Body of pancreas (tissue), 4 donors: ENCODE measurements around the gene TAGAP. TPM values are rescaled to one million over a fixed set of nuclear protein-coding genes. Genes with fewer than 3 reads are reported as not detected.
"Not testable (repeated sequence)": the region's sequence is repeated elsewhere in the genome, so short reads cannot be mapped to it uniquely, and the experiment has no call there.

Experiments used
- ATAC-seq: fragments of 150-250 bp; one replicate; pipeline ENCODE4 v1.9.1; 2016
- DNase-seq, 4 donors: peaks; one replicate each; pipeline ENCODE4 v3.0.0-alpha.2; 2019
- H3K27ac ChIP-seq, 4 donors: fragments of 200-600 bp; sonication (generic); 1 replicate in 3 of 4; 2 replicates in 1 of 4; pipeline versions ENCODE4 v1.5.1 to v1.6.1; 2016 to 2019; ENCODE audit warnings: mild to moderate bottlenecking in 1 of 4, mixed read lengths in 1 of 4, moderate library complexity in 1 of 4
- H3K27me3 ChIP-seq, 2 donors: fragments of 200-600 bp; sonication (generic); one replicate each; pipeline ENCODE4 v1.6.0; 2016; ENCODE audit warnings: mild to moderate bottlenecking in 1 of 2
- H3K36me3 ChIP-seq, 2 donors: fragments of 200-600 bp; sonication (generic); replicated peaks in 1 of 2; 2 replicates each; pipeline ENCODE4 v1.5.1; 2016; ENCODE audit warnings: low read depth in 2 of 2; ENCODE audit not compliant: insufficient read depth in 1 of 2
- H3K4me1 ChIP-seq: fragments of 200-600 bp; sonication (generic); one replicate; pipeline ENCODE4 v1.6.0; 2016
- H3K4me3 ChIP-seq, 2 donors: fragments of 200-600 bp; sonication (generic); 1 replicate in 1 of 2; 2 replicates in 1 of 2; pipeline ENCODE4 v1.5.1; 2016 to 2019
- H3K9me3 ChIP-seq, 3 donors: fragments of 200-600 bp; sonication (generic); 1 replicate in 2 of 3; 2 replicates in 1 of 3; pipeline ENCODE4 v1.5.1; 2016
- CTCF ChIP-seq, 7 experiments: fragments of 450-650 bp in 4 of 7; fragments of 200-600 bp in 3 of 7; sonication (generic) in 3 of 7; IDR thresholded peaks; one replicate each; pipeline ENCODE4 v1.5.1; 2016 to 2019; ENCODE audit warnings: antibody characterized with exemption in 7 of 7
- POLR2A ChIP-seq, 3 donors: fragments of 450-650 bp; IDR thresholded peaks; one replicate each; pipeline ENCODE4 v1.6.1; 2016; ENCODE audit warnings: antibody characterized with exemption in 3 of 3, mild to moderate bottlenecking in 2 of 3
- WGBS, 2 donors: methylation state at CpG; one replicate each; pipeline ENCODE4 v1.1.5; 2017; 5-methylcytosine and 5-hydroxymethylcytosine counted together
- intact Hi-C: fragments of 100-400 bp; cut with DNase I; formaldehyde crosslinking; loops from one replicate; pipeline ENCODE4 v1.15.1; 2023
- total RNA-seq, 2 donors: library from RNA; depleted of rRNA; stranded (reverse); fragments of >200 nt; gene quantifications; one replicate each; pipeline ENCODE4 v1.1.0, GENCODE V29; 2016

TAGAP gene
- total RNA-seq, 2 donors from 2014 or later: 0.99 to 2.3 TPM

GRCh38 chr6:159035891-159036290 lies 8.9 kb downstream of the TAGAP start:
- Histone ChIP-seq H3K9me3 (no peaks in the 10 kb centered on the region), H3K4me1 (no peaks in the 10 kb centered on the region), H3K27ac (no peak overlapping the region), H3K36me3 (no peaks in the 10 kb centered on the region), H3K4me3 (no peak overlapping the region), H3K27me3 (no peaks in the 10 kb centered on the region)
- ATAC-seq (no peak), DNase-seq (no peak)
- TF ChIP-seq CTCF (IDR thresholded peaks at IDR 0.05) (no peak), POLR2A (IDR thresholded peaks at IDR 0.05) (no peak)
- intact Hi-C loops: no loop called here
- WGBS, 2 donors: 84 to 86% methylated on average over 12 to 14 of the region's 17 CpGs

- intact Hi-C loops: no loop called here
- no peak for ATAC-seq
- WGBS, 2 donors: 84 to 85% methylated on average over 11 of the region's 11 CpGs
- Histone ChIP-seq H3K36me3 (no peaks in the 10 kb centered on the region), H3K27ac (no peak overlapping the region), H3K4me3 (no peak overlapping the region), H3K4me1 (no peaks in the 10 kb centered on the region), H3K9me3 (no peaks in the 10 kb centered on the region), H3K27me3 (no peaks in the 10 kb centered on the region)
- DNase-seq: no peak
- TF ChIP-seq CTCF (IDR thresholded peaks at IDR 0.05): no peak
- TF ChIP-seq POLR2A (IDR thresholded peaks at IDR 0.05): no peak
These were observed 11.4 kb downstream of the TAGAP start for GRCh38 chr6:159033160-159034049.

- H3K27me3 ChIP-seq: no peaks in the 10 kb centered on the region
- TF ChIP-seq POLR2A (IDR thresholded peaks at IDR 0.05) (no peak), CTCF (IDR thresholded peaks at IDR 0.05) (no peak)
- intact Hi-C loops: no loop called here
- H3K36me3 ChIP-seq: no peaks in the 10 kb centered on the region
- no peak overlapping the region for H3K27ac ChIP-seq
- WGBS, 2 donors: 63 to 66% methylated on average over 5 of the region's 5 CpGs
- H3K4me3 ChIP-seq: no peak overlapping the region
- DNase-seq (no peak), ATAC-seq (no peak)
- no peaks in the 10 kb centered on the region for H3K9me3 ChIP-seq
- no peaks in the 10 kb centered on the region for H3K4me1 ChIP-seq
These were observed 12.9 kb downstream of the TAGAP start for GRCh38 chr6:159031846-159032245.

- 83 to 87% methylated on average over 2 of the region's 2 CpGs for WGBS, 2 donors
- no peak for TF ChIP-seq CTCF (IDR thresholded peaks at IDR 0.05)
- TF ChIP-seq POLR2A (IDR thresholded peaks at IDR 0.05): no peak
- DNase-seq: no peak
These were observed 14.6 kb downstream of the TAGAP start for GRCh38 chr6:159030168-159030567.

GRCh38 chr6:159025224-159025623 lies 19.6 kb downstream of the TAGAP start:
- intact Hi-C loops, H3K4me1 ChIP-seq, H3K27me3 ChIP-seq, ATAC-seq, H3K9me3 ChIP-seq, H3K36me3 ChIP-seq, H3K4me3 ChIP-seq, DNase-seq, H3K27ac ChIP-seq: not testable (repeated sequence)
- 44 to 92% methylated on average over 1 of the region's 1 CpG for WGBS, 2 donors

More at GRCh38 chr6:159030168-159030567, 14.6 kb downstream of the TAGAP start:
- no peaks in the 10 kb centered on the region for H3K36me3 ChIP-seq
- H3K4me1 ChIP-seq: no peaks in the 10 kb centered on the region
- ATAC-seq: no peak
- no peaks in the 10 kb centered on the region for H3K27me3 ChIP-seq
- no peak overlapping the region for H3K27ac ChIP-seq
- no peak overlapping the region for H3K4me3 ChIP-seq
- intact Hi-C loops: no loop called here
- H3K9me3 ChIP-seq: peaks cover 0 to 2% (median 0%) of the 10 kb centered on the region in 3 donors
